Cardiac muscle cell (in vitro differentiated cells and primary cell): ENCODE measurements around the gene POU3F1. TPM values are rescaled to one million over a fixed set of nuclear protein-coding genes. Genes with fewer than 3 reads are reported as not detected.
A peak's percentile ranks its signal among the peaks of the same experiment; 100 is the strongest.

Experiments
- DNase-seq, 2 donors: peaks; one replicate each; pipeline versions ENCODE4 v3.0.0 to v3.0.0-alpha.2; 2010 to 2017; ENCODE audit warnings: low read depth in 1 of 2, low spot score in 1 of 2
- H3K27ac ChIP-seq: fragments of 200-600 bp; sonication (generic); 2 replicates; pipeline ENCODE4 v1.5.1; 2016
- H3K27me3 ChIP-seq: fragments of 200-600 bp; sonication (generic); 2 replicates; pipeline ENCODE4 v1.6.0; 2016; ENCODE audit warnings: control low read depth
- H3K36me3 ChIP-seq: fragments of 200-600 bp; sonication (generic); 2 replicates; pipeline ENCODE4 v1.5.1; 2016; ENCODE audit warnings: control low read depth
- H3K4me1 ChIP-seq: fragments of 200-600 bp; sonication (generic); 2 replicates; pipeline ENCODE4 v1.8.1; 2017; ENCODE audit warnings: low read depth, mild to moderate bottlenecking, mixed run types
- H3K4me3 ChIP-seq: fragments of 200-600 bp; sonication (generic); 2 replicates; pipeline ENCODE4 v1.5.1; 2016; ENCODE audit warnings: mild to moderate bottlenecking
- H3K9me3 ChIP-seq: fragments of 200-600 bp; sonication (generic); 2 replicates; pipeline ENCODE4 v1.5.1; 2017; ENCODE audit warnings: low read depth, mild to moderate bottlenecking, control low read depth
- CTCF ChIP-seq: IDR thresholded peaks from 2 replicates; pipeline ENCODE4 v1.5.1; 2012; ENCODE audit warnings: low read depth, mild to moderate bottlenecking, low read length
- polyA plus RNA-seq: library from polyadenylated mRNA; unstranded; fragments of >200 nt; fragmentation: Nextera tagmentation; extraction: Ambion mirVana; gene quantifications from 2 replicates; pipeline ENCODE4 v1.2.1, GENCODE V29; 2016
- total RNA-seq: library from RNA; depleted of rRNA; stranded (reverse); fragments of >200 nt; gene quantifications from 2 replicates; pipeline ENCODE4 v1.2.3, GENCODE V29; 2016

The POU3F1 gene
- total and polyA plus RNA-seq, 2 experiments from 2014 or later, result 0.07 to 0.30 TPM

GRCh38 chr1:38000529-38001455, 45.8 kb downstream of the POU3F1 start:
- peak overlapping the region; percentile 80 for H3K27ac ChIP-seq
- DNase-seq, result peak in 1 of 2 donors; percentile 87

GRCh38 chr1:38000233-38000528, 46.4 kb downstream of the POU3F1 start:
- peaks cover 27% of the 10 kb centered on the region for H3K4me1 ChIP-seq
- no peak for TF ChIP-seq CTCF

More at GRCh38 chr1:38000529-38001455, 45.8 kb downstream of the POU3F1 start:
- H3K36me3 ChIP-seq, result no peaks in the 10 kb centered on the region
- H3K4me1 ChIP-seq, result peaks cover 29% of the 10 kb centered on the region
- H3K27me3 ChIP-seq, result no peaks in the 10 kb centered on the region
- no peak for TF ChIP-seq CTCF
- no peaks in the 10 kb centered on the region for H3K9me3 ChIP-seq
- no peak overlapping the region for H3K4me3 ChIP-seq

GRCh38 chr1:37999430-38000232, 47.0 kb downstream of the POU3F1 start:
- Histone ChIP-seq H3K9me3 (no peaks in the 10 kb centered on the region), H3K4me3 (no peak overlapping the region), H3K36me3 (no peaks in the 10 kb centered on the region), H3K27ac (peak overlapping the region; percentile 80), H3K4me1 (peaks cover 27% of the 10 kb centered on the region), H3K27me3 (no peaks in the 10 kb centered on the region)
- DNase-seq, result peak in 1 of 2 donors; percentile 84
- TF ChIP-seq CTCF, result no peak

More at GRCh38 chr1:38000233-38000528, 46.4 kb downstream of the POU3F1 start:
- no peaks in the 10 kb centered on the region for H3K36me3 ChIP-seq
- peak overlapping the region; percentile 80 for H3K27ac ChIP-seq
- DNase-seq, result no peak
- no peaks in the 10 kb centered on the region for H3K27me3 ChIP-seq
- H3K9me3 ChIP-seq, result no peaks in the 10 kb centered on the region
- no peak overlapping the region for H3K4me3 ChIP-seq

GRCh38 chr1:37998913-37999429, 47.6 kb downstream of the POU3F1 start:
- H3K27ac ChIP-seq, result peak overlapping the region; percentile 80
- H3K4me1 ChIP-seq, result peaks cover 21% of the 10 kb centered on the region
- H3K36me3 ChIP-seq, result no peaks in the 10 kb centered on the region
- TF ChIP-seq CTCF, result no peak
- no peaks in the 10 kb centered on the region for H3K9me3 ChIP-seq
- no peak for DNase-seq
- H3K4me3 ChIP-seq, result no peak overlapping the region
- no peaks in the 10 kb centered on the region for H3K27me3 ChIP-seq

GRCh38 chr1:37998089-37998808, 48.3 kb downstream of the POU3F1 start:
- Histone ChIP-seq H3K4me1 (peaks cover 20% of the 10 kb centered on the region), H3K9me3 (no peaks in the 10 kb centered on the region), H3K27ac (no peak overlapping the region), H3K27me3 (no peaks in the 10 kb centered on the region), H3K4me3 (no peak overlapping the region), H3K36me3 (no peaks in the 10 kb centered on the region)
- DNase-seq, result no peak
- TF ChIP-seq CTCF, result no peak
